Omental fat pad (tissue), 4 donors: Measurements from ENCODE around the gene MELTF. TPM values are rescaled to one million over a fixed set of nuclear protein-coding genes. Genes with fewer than 3 reads are reported as not detected.

ENCODE experiments used
- ATAC-seq: fragments of 150-250 bp; one replicate; pipeline ENCODE4 v1.9.1; 2016; ENCODE audit warnings: mild to moderate bottlenecking, moderate library complexity; ENCODE audit not compliant: low FRiP score
- DNase-seq: peaks from one replicate; pipeline ENCODE4 v3.0.0-alpha.2; 2019; ENCODE audit warnings: low spot score
- total RNA-seq, 4 donors: library from RNA; depleted of rRNA; stranded (reverse); fragments of >200 nt; gene quantifications; one replicate each; pipeline ENCODE4 v1.1.0, GENCODE V29; 2016
- TF ChIP-seq, protein P1 (sequence below), 3 donors: fragments of 450-650 bp; IDR thresholded peaks; one replicate each; pipeline ENCODE4 v1.5.1; 2016 to 2017; ENCODE audit warnings: antibody characterized with exemption in 3 of 3, mild to moderate bottlenecking in 3 of 3, moderate library complexity in 2 of 3

The MELTF gene
- total RNA-seq, 4 donors from 2014 or later: 8.3 to 39.3 (median 27.2) TPM

DNA sequence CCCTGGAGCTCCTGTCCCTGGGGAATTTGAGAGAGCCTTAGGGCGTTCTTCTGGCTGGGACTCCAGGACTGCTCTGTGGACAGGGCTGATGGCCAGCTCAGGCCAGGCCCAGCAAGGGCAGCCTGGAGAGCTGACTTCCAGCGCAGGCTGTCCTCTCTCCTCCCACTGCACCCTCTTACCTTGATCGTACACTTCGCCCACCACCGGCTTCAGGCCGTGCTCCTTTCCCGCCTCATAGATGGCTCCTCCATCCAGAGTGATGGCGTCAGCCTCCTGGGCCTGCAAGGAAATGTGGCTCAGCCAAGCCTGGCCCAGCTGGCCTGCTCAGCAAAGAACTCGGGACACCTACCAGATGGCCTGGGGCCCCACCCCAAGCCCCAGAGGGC is 3.1 kb downstream of the MELTF start:
- ATAC-seq (no peak), DNase-seq (no peak)
- TF ChIP-seq, protein P1, sequence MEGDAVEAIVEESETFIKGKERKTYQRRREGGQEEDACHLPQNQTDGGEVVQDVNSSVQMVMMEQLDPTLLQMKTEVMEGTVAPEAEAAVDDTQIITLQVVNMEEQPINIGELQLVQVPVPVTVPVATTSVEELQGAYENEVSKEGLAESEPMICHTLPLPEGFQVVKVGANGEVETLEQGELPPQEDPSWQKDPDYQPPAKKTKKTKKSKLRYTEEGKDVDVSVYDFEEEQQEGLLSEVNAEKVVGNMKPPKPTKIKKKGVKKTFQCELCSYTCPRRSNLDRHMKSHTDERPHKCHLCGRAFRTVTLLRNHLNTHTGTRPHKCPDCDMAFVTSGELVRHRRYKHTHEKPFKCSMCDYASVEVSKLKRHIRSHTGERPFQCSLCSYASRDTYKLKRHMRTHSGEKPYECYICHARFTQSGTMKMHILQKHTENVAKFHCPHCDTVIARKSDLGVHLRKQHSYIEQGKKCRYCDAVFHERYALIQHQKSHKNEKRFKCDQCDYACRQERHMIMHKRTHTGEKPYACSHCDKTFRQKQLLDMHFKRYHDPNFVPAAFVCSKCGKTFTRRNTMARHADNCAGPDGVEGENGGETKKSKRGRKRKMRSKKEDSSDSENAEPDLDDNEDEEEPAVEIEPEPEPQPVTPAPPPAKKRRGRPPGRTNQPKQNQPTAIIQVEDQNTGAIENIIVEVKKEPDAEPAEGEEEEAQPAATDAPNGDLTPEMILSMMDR (IDR thresholded peaks at IDR 0.05): no peak

DNA sequence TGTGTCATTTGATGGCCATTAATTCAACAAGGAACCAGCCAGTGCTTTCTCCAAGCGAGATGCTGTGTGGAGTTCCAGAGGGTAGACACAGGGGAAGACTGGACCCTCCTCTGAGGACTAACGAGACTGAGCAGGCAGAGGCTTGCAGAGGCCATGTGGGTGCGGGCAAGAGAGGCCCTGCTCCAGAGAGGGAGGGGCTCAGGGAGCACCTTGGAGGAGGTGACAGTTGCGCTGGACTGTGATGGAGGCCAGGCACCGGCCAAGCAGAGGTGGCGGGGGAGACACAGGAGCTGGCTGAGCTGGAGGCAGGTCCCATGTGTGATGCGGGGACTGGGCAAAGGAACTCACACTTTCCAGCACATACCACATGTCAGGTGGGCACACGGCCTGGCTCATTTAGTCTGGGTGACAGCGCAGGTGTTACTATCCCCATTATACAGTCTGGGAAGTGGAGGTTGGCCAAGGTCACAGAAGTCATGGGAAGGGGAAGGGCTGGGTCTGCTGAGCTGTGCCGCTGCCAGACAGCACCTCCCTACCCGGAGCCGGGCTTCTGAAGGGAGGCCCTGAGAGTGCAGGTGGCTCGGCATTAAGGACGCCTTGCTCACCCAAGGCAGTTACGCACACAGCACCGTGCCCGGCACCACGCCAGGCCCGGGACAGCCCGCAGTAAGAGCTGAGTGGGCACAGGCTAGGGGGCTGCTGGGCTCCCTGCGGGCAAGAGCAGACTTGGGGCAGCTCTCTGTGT is 3.7 kb downstream of the MELTF start:
- TF ChIP-seq, protein P1 (IDR thresholded peaks at IDR 0.05): no peak
- DNase-seq (no peak), ATAC-seq (no peak)

DNA sequence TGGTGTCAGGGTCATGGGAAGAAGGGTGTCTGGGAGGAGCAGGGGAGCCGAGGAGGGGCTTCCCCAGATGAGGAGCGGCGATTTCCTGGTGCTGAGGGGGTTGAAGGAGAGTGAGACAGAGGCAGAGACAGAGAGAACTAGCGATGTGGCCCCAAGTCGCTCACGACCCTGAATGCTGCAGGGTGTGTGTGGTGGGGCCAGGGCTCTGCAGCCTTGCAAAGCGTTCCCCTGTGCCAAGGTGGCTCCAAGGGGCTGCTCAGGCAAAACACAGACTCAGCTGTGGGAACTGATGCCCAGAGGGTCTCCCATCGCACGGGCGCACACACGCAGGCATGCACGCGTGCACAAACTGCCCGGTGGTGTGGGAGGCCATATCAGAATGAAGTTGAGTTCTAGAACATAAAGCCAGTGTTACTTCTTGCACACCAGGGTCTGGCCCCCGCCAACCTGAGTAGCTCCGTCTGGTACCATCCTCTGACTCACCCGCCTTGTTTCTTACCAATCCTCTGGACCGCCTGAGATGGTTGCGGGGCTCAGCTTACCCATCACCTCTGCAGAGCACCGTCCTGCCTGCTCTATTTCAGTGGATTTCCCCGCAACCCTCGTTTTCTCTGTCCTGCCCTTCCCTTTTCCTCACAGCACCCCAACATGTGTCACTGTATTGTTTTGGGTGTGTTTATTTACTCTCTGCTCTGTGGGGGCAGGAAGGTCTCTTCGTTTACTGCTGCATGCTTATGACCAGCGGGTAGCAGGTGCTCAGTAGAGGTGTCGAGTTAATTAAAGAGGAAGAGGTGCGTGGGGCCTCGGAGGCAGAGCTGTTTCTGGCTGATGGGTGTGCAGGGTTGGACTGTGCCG is 4.5 kb downstream of the MELTF start:
- DNase-seq (no peak), ATAC-seq (no peak)
- TF ChIP-seq, protein P1 (IDR thresholded peaks at IDR 0.05): no peak

DNA sequence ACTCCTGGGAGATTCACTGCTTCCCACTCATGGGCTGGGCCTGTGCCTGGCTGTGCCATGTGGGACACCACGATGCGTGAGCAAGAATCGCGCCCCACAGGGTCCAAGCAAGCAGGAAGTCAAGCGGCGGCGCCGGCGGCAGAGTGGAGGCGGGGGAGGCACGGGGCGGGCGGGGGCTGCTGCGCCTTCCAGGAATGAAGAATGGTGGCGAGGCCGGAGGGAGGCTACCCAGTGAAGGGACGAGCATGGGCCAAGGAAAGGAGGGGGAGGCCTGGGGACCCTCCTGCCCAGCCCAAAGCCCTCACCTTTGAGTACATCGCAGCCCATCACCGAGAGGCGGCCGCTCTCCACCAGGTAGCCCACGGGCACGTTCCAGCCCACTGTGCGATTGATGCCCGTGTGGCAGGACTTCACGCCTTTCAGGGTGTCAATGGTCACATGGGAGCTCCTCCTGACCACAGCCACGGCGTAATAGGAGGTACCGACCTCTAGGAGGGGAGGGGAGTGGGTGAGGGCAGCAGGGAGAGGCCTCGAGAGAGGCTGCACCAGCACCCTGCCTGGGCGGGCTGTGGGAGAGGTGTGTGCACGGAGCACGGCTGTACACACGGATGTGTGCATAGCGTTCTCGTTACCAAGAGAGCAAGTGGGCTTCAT is 5.5 kb downstream of the MELTF start:
- ATAC-seq: no peak
- no peak for DNase-seq
- TF ChIP-seq, protein P1 (IDR thresholded peaks at IDR 0.05): no peak

DNA sequence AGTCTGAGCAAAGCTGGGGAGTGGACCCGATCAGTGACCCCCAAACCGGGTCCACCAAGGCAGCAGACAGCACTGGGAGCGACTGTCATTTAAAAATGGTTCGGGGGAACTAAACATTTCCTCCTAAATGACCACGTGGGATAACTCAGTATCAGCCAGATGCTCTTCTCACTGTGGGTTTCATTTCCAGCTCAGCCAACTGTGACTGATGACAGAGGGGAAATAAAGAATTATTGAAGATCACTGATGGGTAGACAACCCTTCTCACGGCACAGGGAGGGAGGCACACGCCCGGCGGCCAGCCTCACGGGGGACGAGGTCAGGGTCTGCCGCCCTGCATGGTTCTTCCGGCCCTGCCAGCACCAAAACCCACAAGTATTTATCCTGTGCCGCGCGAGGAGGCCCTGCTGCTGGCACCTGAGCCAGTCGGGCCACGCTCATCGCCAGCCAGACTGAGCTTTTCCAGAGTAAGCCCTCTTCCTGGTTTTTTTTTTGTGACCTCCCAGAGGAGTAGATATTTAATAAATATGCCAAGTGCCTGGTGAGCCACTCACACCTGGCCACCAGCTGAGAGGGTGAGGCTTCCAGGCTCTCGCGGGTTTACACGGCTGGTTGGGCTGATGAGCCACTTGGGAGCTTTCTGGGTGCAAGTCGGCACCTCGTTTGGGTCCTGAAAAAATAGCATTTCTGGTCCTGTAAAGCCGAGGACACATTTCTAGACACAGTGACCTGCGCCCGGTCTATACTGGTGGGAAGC is 6.2 kb downstream of the MELTF start:
- ATAC-seq (no peak), DNase-seq (no peak)
- TF ChIP-seq, protein P1 (IDR thresholded peaks at IDR 0.05): no peak

DNA sequence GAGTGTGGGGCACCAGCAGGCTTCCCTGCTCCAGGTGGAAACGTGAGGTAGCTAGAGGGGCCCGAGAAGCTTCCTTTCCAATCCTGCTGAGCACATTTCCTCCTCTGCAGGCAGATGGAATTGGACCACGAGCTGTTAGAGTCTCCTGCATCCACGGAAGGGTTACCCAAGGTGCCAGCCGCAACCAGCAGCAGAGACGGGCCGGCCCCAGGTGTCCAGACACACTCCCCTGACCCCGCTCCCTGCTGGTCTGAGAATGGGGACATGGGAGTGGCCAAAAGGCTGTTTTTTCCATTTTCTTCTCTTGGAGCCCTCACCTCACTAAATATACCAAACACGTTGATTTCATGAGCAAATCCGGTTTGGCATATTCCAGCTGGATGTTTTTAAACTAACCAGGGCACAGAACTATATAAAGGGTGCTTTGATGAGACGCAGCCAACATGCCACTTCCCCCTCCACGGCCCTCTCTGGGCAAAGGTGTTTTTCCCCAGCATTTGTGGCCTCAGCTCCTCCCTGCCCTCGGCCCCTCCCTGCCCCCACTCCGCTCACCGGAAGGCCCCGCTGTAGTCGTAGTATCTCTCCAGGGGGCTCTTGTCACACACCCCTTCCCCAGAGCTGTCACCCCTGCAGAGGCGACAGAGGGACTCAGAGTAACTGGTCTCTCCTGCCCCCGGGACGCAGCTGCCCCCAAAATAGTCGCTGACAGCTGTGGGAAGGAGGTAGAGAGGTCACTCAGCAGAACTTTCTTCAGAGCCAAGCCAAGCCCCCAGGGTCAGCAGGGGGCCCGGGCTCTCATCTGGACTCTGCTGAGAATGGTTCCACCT is 7.0 kb downstream of the MELTF start:
- DNase-seq: no peak
- ATAC-seq: no peak
- TF ChIP-seq, protein P1 (IDR thresholded peaks at IDR 0.05): no peak
